ENCODE results near the gene SH3GL3.

The SH3GL3 gene

GRCh38 chr15:83510001-83510400 lies 62.9 kb downstream of the SH3GL3 start:
- no peak for DNase-seq (ENCODE audit: low read depth)

GRCh38 chr15:83512459-83512858 lies 65.3 kb downstream of the SH3GL3 start:
- DNase-seq (ENCODE audit: low read depth) = no peak

DNA sequence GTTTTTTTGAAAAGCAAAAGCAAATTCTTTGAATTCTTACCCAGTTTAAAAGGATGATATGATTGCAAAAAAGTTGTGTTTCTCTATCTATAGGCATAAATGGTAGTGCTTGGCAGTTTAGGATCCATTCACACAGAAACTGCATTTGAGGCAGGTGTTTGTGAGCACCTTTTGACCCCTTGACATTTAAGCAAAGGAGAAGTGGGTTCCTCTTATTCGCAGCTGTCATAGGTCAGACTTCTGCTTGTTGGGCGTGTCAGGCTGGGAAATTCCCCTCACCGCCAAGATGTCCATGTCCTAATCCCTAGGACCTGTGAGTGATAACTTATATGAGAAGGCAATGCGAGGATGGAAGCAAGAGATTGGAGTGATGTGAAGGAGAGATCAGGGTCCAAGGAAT lies 67.4 kb downstream of the SH3GL3 start:
- no peak for DNase-seq (ENCODE audit: low read depth)

GRCh38 chr15:83515164-83515563 lies 68.0 kb downstream of the SH3GL3 start:
- no peak for DNase-seq (ENCODE audit: low read depth)

DNA sequence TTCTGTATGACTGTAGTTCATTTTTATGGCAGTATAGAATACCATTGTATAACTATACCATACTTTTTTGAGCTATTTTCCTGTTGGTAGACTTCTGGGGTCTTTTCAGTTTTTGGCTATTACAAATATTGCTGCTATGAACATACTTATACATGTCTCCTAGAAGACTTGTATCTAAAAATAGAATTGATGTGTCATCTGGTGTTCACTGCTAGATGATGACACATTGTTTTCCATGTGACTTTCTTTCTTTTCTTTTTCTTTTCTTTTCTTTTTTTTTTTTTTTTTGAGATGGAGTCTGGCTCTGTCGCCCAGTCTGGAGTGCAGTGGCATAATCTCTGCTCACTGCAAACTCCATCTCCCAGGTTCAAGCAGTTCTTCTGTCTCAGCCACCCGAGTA lies 69.8 kb downstream of the SH3GL3 start:
- DNase-seq (ENCODE audit: low read depth) = peak; percentile 17

DNA sequence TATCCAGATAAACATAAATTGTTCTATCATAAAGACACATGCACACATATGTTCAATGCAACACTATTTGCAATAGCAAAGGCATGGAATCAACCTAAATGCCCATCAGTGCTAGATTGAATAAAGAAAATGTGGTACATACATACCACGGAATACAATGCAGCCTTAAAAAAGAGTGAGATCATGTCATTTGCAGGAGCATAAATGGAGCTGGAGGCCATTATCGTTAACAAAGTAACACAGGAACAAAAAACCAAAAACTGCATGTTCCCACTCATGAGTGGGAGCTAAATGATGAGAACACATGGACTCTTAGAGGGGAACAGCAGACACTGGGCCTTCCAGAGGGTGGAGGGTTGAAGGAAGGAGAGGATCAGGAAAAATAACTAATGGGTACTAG lies 79.2 kb downstream of the SH3GL3 start:
- no peak for DNase-seq (ENCODE audit: low read depth)

GRCh38 chr15:83533410-83533962 lies 86.3 kb downstream of the SH3GL3 start:
- no peak for DNase-seq (ENCODE audit: low read depth)

- no peak for DNase-seq (ENCODE audit: low read depth)
Measured at GRCh38 chr15:83537606-83538005, 90.5 kb downstream of the SH3GL3 start.

DNA sequence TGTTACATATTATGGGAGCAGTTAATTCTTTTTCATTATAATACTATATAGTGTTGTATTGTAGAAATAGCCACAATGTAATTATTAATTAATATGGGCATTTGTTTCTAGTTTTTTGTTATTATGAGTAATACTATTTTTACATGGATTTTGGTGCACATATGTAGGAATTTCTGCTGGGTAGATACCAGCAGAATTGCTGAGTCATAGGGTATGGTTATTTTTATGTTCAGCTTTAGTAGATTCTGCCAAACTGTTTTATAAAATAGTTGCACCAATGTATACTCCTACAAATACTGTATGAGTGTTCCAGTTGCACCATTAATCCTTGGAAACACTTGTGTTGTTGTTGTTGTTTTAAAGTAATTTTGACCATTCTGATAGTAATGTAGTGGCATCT lies 91.5 kb downstream of the SH3GL3 start:
- DNase-seq (ENCODE audit: low read depth) = no peak

GRCh38 chr15:83545804-83546511 lies 98.8 kb downstream of the SH3GL3 start:
- DNase-seq (ENCODE audit: low read depth) = no peak

DNA sequence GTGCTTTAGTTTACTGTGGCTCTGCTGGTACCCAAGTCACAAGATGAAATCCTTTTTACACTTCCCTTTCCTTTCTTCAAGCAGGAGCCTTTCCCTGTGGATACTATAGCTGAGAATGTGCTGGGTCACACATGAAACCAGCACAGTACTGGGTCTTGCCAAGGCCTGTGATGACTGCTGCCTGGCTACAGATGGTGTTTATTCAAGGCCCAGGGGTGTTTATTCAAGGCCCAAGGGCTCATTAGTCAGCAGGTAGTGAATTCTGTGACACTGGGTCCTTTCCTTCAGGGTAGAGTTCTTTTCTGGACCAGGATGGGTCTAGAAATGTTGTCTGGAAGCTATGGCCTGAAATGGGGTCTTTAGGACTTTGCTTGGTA lies 99.4 kb downstream of the SH3GL3 start:
- DNase-seq (ENCODE audit: low read depth) = no peak

- DNase-seq (ENCODE audit: low read depth) = no peak
Measured at GRCh38 chr15:83547168-83547567, 100.0 kb downstream of the SH3GL3 start.

DNA sequence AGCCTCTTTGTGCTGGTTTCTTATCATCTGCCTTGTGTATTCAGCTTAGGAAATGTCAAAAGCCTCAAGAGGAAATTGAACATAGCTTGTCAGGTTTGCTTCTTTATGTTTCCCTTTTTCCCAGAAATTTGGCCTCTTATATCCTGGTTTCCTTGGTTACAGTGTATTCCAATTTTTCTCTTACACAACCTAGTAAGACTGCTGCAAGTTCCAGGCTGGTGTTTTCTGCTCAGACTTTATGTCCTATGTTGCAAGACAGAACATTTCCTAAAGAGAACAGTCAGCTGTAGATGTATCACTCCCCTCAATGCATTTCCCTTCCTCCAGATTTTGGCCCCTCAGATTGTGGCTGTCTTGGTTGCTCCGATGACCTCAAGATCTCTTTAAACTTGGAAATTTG lies 102.5 kb downstream of the SH3GL3 start:
- peak; percentile 31 for DNase-seq (ENCODE audit: low read depth)

DNA sequence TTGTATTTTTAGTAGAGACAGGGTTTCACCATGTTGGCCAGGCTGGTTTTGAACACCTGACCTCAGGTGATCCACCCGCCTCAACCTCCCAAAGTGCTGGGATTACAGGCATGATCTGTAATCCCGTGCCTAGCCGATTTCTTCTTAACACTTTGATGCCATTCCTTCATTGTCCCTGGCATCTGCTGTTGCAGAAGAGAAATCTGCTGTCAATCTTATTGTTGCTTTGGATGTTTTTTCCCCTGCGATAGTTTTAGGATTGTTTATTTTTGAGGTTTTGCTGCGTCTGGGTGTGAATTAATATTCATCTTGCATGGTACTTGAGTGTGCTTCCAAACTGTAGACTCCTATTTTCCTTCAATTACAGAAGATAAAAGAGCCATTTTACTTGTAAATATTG lies 107.4 kb downstream of the SH3GL3 start:
- no peak for DNase-seq (ENCODE audit: low read depth)

DNA sequence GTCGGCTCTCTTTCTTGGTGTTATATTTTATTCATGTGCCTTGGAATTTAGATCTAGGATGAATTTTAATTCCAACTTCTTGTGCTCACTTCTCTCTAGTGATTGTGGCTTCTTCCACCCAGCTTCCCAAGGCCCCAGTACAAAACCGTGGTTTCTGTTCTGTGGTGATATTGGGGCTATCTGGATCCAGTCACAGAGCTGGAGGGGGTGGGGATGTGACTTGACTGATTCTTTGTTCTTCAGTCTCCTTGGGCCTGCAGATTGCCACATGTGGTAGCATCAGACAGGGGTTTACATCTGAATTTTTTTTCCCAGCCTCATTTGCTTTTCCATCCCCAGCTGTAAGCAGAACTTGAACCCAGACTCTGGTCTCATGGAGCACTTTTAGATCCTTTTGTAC lies 108.2 kb downstream of the SH3GL3 start:
- DNase-seq (ENCODE audit: low read depth) = no peak

- DNase-seq (ENCODE audit: low read depth) = no peak
Measured at GRCh38 chr15:83556068-83556467, 108.9 kb downstream of the SH3GL3 start.

- no peak for DNase-seq (ENCODE audit: low read depth)
Measured at GRCh38 chr15:83556754-83557153, 109.6 kb downstream of the SH3GL3 start.

DNA sequence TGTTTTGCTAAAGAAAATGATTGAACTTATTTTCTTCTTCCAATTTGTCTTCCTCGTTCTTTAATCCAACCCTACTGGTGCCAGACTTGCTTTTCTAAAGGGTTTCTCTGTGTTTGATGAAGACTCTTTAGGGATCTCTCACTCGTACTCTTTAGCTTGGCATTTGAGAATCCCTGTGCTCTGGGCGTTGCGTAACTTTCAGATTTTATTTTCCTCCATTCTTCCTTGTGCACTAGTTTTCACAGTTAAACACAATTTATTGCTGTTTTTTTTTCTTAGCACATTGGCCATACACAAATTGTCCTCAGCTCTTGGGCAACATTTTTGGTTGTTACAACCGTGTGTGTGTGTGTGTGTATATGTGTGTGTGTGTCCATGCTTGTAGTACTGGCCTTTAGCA lies 111.0 kb downstream of the SH3GL3 start:
- DNase-seq (ENCODE audit: low read depth) = no peak

GRCh38 chr15:83559310-83559966 lies 112.3 kb downstream of the SH3GL3 start:
- peak; percentile 57 for DNase-seq (ENCODE audit: low read depth)

GRCh38 chr15:83561661-83562060 lies 114.5 kb downstream of the SH3GL3 start:
- DNase-seq (ENCODE audit: low read depth) = no peak

DNA sequence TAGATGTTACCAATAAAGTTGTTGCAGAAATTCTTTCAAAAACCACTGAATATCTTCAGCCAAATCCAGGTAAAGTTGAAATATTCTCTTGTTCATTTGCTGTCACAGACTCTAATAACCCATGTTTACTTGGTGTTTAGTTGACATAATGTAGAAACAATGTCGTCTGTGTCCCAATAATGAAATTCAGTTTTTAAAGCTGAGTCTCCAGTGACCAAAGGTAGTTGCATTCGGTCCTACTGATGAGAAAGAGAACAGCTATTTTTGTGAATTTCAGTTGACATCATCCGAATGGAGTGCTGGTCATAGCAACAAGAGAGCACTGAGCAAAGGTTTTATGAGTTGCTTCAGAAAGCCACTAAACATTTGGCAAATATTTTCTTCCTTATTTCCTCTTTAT lies 118.0 kb downstream of the SH3GL3 start:
- DNase-seq (ENCODE audit: low read depth) = no peak

DNA sequence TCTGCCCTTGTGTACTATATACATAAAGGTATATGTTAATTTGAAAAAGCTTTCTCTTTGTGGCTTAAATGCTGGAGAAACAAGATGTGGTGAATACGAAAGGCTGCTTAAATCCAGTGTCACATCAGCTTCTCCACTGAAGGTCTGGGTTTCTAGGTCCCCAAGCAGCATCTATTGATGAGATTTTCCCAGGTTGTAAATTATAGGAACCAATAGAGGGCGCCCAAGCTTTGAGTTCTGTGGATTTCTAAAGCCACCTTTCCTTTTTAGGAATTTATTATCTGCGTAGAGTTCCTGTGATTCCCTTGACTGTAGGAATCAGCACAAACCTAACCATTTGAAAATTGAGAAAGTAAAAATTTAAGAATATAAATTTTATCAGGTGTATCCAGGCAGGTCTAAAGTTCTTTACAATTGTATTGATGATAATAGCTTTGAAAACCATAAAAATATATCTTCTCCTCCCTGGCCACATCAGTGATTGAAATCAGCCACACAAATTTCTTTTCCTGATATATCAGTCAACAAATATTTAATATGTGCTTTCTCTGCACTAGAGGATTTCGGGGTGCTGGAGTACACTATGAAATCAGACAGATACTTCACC lies 118.5 kb downstream of the SH3GL3 start:
- DNase-seq (ENCODE audit: low read depth) = no peak

- DNase-seq (ENCODE audit: low read depth) = no peak
Measured at GRCh38 chr15:83567318-83567717, 120.2 kb downstream of the SH3GL3 start.
